Measurements from ENCODE around the gene GPC6. TPM values are rescaled to one million over a fixed set of nuclear protein-coding genes. Genes with fewer than 3 reads are reported as not detected.

Gene GPC6
- total RNA-seq, 1 experiment from 2014 or later = not detected

- CTCF ChIA-PET = no interaction called here
- Histone ChIP-seq H2AFZ (no peak overlapping the region), H3F3A (ENCODE audit: insufficient read depth, low read depth) (no peaks in the 10 kb centered on the region), H3K4me2 (no peak overlapping the region), H3K9me2 (ENCODE audit: insufficient read depth) (no peaks in the 10 kb centered on the region; the same call in 1 of the 2 replicates), H3K36me3 (ENCODE audit: low read depth) (no peaks in the 10 kb centered on the region), H4K20me1 (ENCODE audit: insufficient read depth) (no peaks in the 10 kb centered on the region), H3K79me2 (ENCODE audit: low read depth) (no peaks in the 10 kb centered on the region), H3K9me3 (ENCODE audit: insufficient read depth, low read depth) (no peaks in the 10 kb centered on the region), H3K27me3 (ENCODE audit: insufficient read depth, low read depth) (no peaks in the 10 kb centered on the region), H3K4me1 (replicated peaks; ENCODE audit: insufficient read depth) (no peaks in the 10 kb centered on the region), H3K27ac (no peak overlapping the region), H3K4me3 (no peak overlapping the region)
- intact Hi-C loops (cut with micrococcal nuclease; ENCODE audit: unreplicated experiment) = no loop called here
- no peak for DNase-seq
- TF ChIP-seq EZH2 (IDR thresholded peaks at IDR 0.05; ENCODE audit: low read depth) = no peak
- TF ChIP-seq CTCF (conservative IDR thresholded peaks at IDR 0.05) = no peak
- POLR2A ChIA-PET (ENCODE audit: unreplicated experiment) = no interaction called here
- BruUV-seq (replicated peaks) = no TSS peak
These were observed 624.6 kb downstream of the GPC6 start for GRCh38 chr13:93851236-93851635.

GRCh38 chr13:93853912-93854311, 627.3 kb downstream of the GPC6 start:
- H3K79me2 ChIP-seq (ENCODE audit: low read depth) = no peaks in the 10 kb centered on the region
- CTCF ChIA-PET = no interaction called here
- H3F3A ChIP-seq (ENCODE audit: insufficient read depth, low read depth) = no peaks in the 10 kb centered on the region
- H3K4me1 ChIP-seq (replicated peaks; ENCODE audit: insufficient read depth) = no peaks in the 10 kb centered on the region
- H3K27me3 ChIP-seq (ENCODE audit: insufficient read depth, low read depth) = no peaks in the 10 kb centered on the region
- no peak overlapping the region for H2AFZ ChIP-seq
- no peak overlapping the region for H3K27ac ChIP-seq
- TF ChIP-seq EZH2 (IDR thresholded peaks at IDR 0.05; ENCODE audit: low read depth) (no peak), CTCF (conservative IDR thresholded peaks at IDR 0.05) (no peak)
- no peaks in the 10 kb centered on the region for H4K20me1 ChIP-seq (ENCODE audit: insufficient read depth)
- DNase-seq = no peak
- no peaks in the 10 kb centered on the region for H3K36me3 ChIP-seq (ENCODE audit: low read depth)
- POLR2A ChIA-PET (ENCODE audit: unreplicated experiment) = no interaction called here
- H3K4me3 ChIP-seq = no peak overlapping the region
- intact Hi-C loops (cut with micrococcal nuclease; ENCODE audit: unreplicated experiment) = no loop called here
- H3K9me3 ChIP-seq (ENCODE audit: insufficient read depth, low read depth) = no peaks in the 10 kb centered on the region
- H3K4me2 ChIP-seq = no peak overlapping the region
- H3K9me2 ChIP-seq (ENCODE audit: insufficient read depth) = no peaks in the 10 kb centered on the region; the same call in 1 of the 2 replicates
- BruUV-seq (replicated peaks) = no TSS peak

DNA sequence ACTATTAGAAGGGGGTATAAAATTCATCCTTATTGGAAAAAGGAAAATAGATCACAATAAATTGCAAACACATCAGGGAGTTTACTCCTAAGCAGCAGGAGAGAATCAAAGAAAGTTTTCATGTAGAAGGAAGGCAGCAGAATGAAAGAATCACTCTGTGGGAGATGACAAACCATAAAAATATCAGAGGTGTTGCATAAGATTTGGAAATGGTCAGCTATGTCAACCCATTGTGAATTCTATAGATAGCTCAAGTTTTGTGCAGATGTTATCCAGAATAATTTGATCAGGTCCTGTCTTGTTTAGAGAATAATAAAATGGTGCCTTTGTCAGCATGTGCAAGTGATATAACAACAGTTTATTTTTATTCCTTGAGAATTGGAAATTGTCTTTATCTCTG, 630.5 kb downstream of the GPC6 start:
- H3K9me2 ChIP-seq (ENCODE audit: insufficient read depth) = no peaks in the 10 kb centered on the region; the same call in 1 of the 2 replicates
- H3K27ac ChIP-seq = no peak overlapping the region
- DNase-seq = no peak
- POLR2A ChIA-PET (ENCODE audit: unreplicated experiment) = no interaction called here
- no TSS peak for BruUV-seq (replicated peaks)
- no peak overlapping the region for H3K4me3 ChIP-seq
- H3K4me2 ChIP-seq = no peak overlapping the region
- no peaks in the 10 kb centered on the region for H3K27me3 ChIP-seq (ENCODE audit: insufficient read depth, low read depth)
- H3F3A ChIP-seq (ENCODE audit: insufficient read depth, low read depth) = no peaks in the 10 kb centered on the region
- no peak overlapping the region for H2AFZ ChIP-seq
- TF ChIP-seq EZH2 (IDR thresholded peaks at IDR 0.05; ENCODE audit: low read depth) = no peak
- no peak for TF ChIP-seq CTCF (conservative IDR thresholded peaks at IDR 0.05)
- no peaks in the 10 kb centered on the region for H3K36me3 ChIP-seq (ENCODE audit: low read depth)
- H3K4me1 ChIP-seq (replicated peaks; ENCODE audit: insufficient read depth) = no peaks in the 10 kb centered on the region
- CTCF ChIA-PET = no interaction called here
- no peaks in the 10 kb centered on the region for H3K79me2 ChIP-seq (ENCODE audit: low read depth)
- intact Hi-C loops (cut with micrococcal nuclease; ENCODE audit: unreplicated experiment) = no loop called here
- H4K20me1 ChIP-seq (ENCODE audit: insufficient read depth) = no peaks in the 10 kb centered on the region
- H3K9me3 ChIP-seq (ENCODE audit: insufficient read depth, low read depth) = no peaks in the 10 kb centered on the region
